Stimulated activated CD8-positive, alpha-beta memory T cell treated with anti-CD3 and anti-CD28 coated beads, Interleukin-7, amount 100 ng/mL, for 4 hours (primary cell): Measurements from ENCODE around the gene TBC1D22A.

ENCODE experiments used
- DNase-seq, 2 donors: peaks; one replicate each; pipeline ENCODE4 v3.0.0-alpha.2; 2020; ENCODE audit warnings: low read depth in 2 of 2

The TBC1D22A gene

GRCh38 chr22:47215851-47216250, 453.4 kb downstream of the TBC1D22A start:
- DNase-seq = no peak

DNA sequence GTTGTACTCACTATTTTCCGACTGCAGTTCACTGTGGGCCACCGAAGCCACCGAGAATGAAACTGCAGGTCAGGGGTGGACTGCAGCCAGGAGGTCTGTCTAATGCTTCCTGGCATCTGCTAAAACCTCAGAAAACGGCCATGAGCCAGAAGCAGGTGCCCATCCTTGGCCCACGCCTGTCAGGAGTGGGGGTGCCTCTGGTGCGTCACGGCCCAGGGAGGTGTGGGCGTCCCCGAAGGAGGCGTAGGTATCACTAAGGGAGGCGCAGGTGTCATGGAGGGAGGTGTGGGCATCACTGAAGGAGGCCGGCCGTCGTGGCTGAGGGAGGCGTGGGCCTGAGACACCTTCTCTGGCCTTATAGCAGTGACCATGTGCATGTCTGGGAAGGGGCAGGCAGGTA, 456.2 kb downstream of the TBC1D22A start:
- no peak for DNase-seq

GRCh38 chr22:47219789-47220188, 457.3 kb downstream of the TBC1D22A start:
- DNase-seq = no peak

GRCh38 chr22:47220752-47221151, 458.3 kb downstream of the TBC1D22A start:
- DNase-seq = no peak

GRCh38 chr22:47221840-47222615, 459.6 kb downstream of the TBC1D22A start:
- no peak for DNase-seq
